22Rv1 (cell line): ENCODE measurements around the gene HSDL2.

Experiments
- CTCF ChIP-seq: fragments of 450-650 bp; IDR thresholded peaks from 2 replicates; pipeline ENCODE4 v1.5.1; 2017; ENCODE audit warnings: mild to moderate bottlenecking
- ZFX ChIP-seq: fragments of 450-650 bp; IDR thresholded peaks from 2 replicates; pipeline ENCODE4 v1.6.1; 2017; ENCODE audit warnings: antibody characterized with exemption, borderline replicate concordance

- TF ChIP-seq CTCF (no peak), ZFX (no peak)
Observed at GRCh38 chr9:112339886-112340285, 40.0 kb upstream of the HSDL2 start.
